Testis (tissue), 5 donors: Measurements from ENCODE around the gene MTCP1. TPM values are rescaled to one million over a fixed set of nuclear protein-coding genes. Genes with fewer than 3 reads are reported as not detected.

Source experiments
- DNase-seq: peaks from one replicate; pipeline ENCODE4 v3.0.0-alpha.2; 2019
- H3K27ac ChIP-seq, 2 donors: fragments of 200-600 bp; sonication (generic); one replicate each; pipeline ENCODE4 v1.5.1; 2019
- H3K27me3 ChIP-seq: fragments of 200-600 bp; sonication (generic); one replicate; pipeline ENCODE4 v1.5.1; 2019
- H3K36me3 ChIP-seq: fragments of 200-600 bp; sonication (generic); one replicate; pipeline ENCODE4 v1.5.1; 2017; ENCODE audit warnings: low read depth; ENCODE audit errors: missing control alignments
- H3K4me1 ChIP-seq: fragments of 200-600 bp; sonication (generic); one replicate; pipeline ENCODE4 v1.5.1; 2019
- H3K4me3 ChIP-seq, 2 donors: fragments of 200-600 bp; sonication (generic); one replicate each; pipeline ENCODE4 v1.5.1; 2017 to 2019
- H3K9me3 ChIP-seq: fragments of 200-600 bp; sonication (generic); one replicate; pipeline ENCODE4 v1.5.1; 2017
- POLR2A ChIP-seq: fragments of 450-650 bp; IDR thresholded peaks from one replicate; pipeline ENCODE4 v1.6.1; 2017; ENCODE audit warnings: antibody characterized with exemption, mild to moderate bottlenecking, moderate library complexity
- WGBS, 2 donors: methylation state at CpG; one replicate each; pipeline ENCODE4 v1.1.5; 2018; 5-methylcytosine and 5-hydroxymethylcytosine counted together
- intact Hi-C: fragments of 100-400 bp; cut with DNase I; formaldehyde crosslinking; loops from one replicate; pipeline ENCODE4 v1.15.1; 2023; ENCODE audit warnings: low total_unique reads
- long read RNA-seq, 2 donors: transcript quantifications; one replicate each; lab custom pipeline, GENCODE V29; 2026
- polyA plus RNA-seq: library from polyadenylated mRNA; stranded (reverse); fragments of 350-450 nt; fragmentation: Illumina TruSeq; extraction: RNeasy Lipid Tissue Mini Kit (QIAGEN cat#74804); gene quantifications from one replicate; pipeline ENCODE4 v1.2.3, GENCODE V29; 2014; ENCODE audit warnings: low read depth, low replicate concordance; ENCODE audit not compliant: insufficient read depth
- total RNA-seq, 2 donors: library from RNA; depleted of rRNA; stranded (reverse); fragments of >200 nt; gene quantifications; one replicate each; pipeline ENCODE4 v1.2.3, GENCODE V29; 2016
- TF ChIP-seq, protein P1 (sequence below), 3 experiments: fragments of 450-650 bp in 2 of 3; fragments of 200-600 bp in 1 of 3; sonication (generic) in 1 of 3; IDR thresholded peaks; one replicate each; pipeline ENCODE4 v1.5.1; 2016 to 2019; ENCODE audit warnings: antibody characterized with exemption in 3 of 3, mild to moderate bottlenecking in 2 of 3, moderate library complexity in 1 of 3

Gene MTCP1, protein sequence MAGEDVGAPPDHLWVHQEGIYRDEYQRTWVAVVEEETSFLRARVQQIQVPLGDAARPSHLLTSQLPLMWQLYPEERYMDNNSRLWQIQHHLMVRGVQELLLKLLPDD
- 10 to 100 TPM; 25.0 to 25.5 TPM for total RNA-seq
- polyA plus RNA-seq: 23.3 TPM
- long read RNA-seq, donor 1, partial matches to known transcripts: 7 of 9 reads
- long read RNA-seq, donor 1, other reads (novel, unspliced or antisense): 0 of 9 reads
- long read RNA-seq, donor 2, partial matches to known transcripts: 14 of 14 reads
- long read RNA-seq, donor 2, other reads (novel, unspliced or antisense): 0 of 14 reads

DNA sequence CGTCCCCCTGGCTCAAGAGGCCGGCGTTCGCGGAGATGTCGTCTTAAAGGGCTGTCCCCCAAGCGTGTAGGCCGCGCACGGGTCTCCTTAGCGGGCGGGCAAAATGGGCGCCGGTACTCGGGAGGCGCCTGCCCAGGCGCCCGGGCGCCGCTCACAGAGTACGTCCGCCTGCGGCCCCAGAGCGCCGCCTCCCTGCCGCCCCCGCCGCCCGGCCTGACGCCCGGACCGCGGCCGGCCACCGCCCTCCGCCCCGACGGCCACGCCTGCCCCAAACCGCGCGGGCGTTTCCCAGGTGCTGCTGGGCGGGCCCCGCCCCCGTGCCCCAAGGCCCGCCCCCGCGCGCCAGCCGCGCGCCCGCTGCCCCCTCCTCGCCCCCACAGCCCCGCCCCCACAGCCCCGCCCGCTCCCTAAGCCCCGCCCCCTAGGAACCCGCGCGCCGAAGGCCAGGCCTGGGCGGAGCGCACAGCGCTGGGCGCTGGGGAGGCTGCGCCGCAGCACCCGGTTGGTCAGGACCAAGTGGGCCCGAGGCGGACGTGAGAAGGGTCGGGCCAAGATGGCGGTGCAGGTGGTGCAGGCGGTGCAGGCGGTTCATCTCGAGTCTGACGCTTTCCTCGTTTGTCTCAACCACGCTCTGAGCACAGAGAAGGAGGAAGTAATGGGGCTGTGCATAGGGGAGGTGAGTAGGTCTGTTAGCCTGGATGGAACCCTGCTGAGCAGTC, at the start of gene MTCP1, which contains the start of the genes BRCC3 and CMC4:
Gene MTCP1 (minus strand): TSS at position 162 of the 719 bp plus-strand sequence. CDS start 5,126 bp downstream, outside the sequence.
Gene BRCC3 (plus strand): TSS at position 534 of the 719 bp plus-strand sequence. CDS start 20 bp downstream, at position 554.
Gene CMC4 (minus strand): TSS at position 162 of the 719 bp plus-strand sequence. CDS start 7,113 bp downstream, outside the sequence.
- peak within 1 kb of the TSS; percentile 58 to 70 for H3K4me3 ChIP-seq
- peak within 1 kb of the TSS; percentile 78 to 80 for H3K27ac ChIP-seq
- TF ChIP-seq, protein P1, sequence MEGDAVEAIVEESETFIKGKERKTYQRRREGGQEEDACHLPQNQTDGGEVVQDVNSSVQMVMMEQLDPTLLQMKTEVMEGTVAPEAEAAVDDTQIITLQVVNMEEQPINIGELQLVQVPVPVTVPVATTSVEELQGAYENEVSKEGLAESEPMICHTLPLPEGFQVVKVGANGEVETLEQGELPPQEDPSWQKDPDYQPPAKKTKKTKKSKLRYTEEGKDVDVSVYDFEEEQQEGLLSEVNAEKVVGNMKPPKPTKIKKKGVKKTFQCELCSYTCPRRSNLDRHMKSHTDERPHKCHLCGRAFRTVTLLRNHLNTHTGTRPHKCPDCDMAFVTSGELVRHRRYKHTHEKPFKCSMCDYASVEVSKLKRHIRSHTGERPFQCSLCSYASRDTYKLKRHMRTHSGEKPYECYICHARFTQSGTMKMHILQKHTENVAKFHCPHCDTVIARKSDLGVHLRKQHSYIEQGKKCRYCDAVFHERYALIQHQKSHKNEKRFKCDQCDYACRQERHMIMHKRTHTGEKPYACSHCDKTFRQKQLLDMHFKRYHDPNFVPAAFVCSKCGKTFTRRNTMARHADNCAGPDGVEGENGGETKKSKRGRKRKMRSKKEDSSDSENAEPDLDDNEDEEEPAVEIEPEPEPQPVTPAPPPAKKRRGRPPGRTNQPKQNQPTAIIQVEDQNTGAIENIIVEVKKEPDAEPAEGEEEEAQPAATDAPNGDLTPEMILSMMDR (IDR thresholded peaks at IDR 0.05): no peak
- TF ChIP-seq POLR2A: no peak
- peak; percentile 82 for DNase-seq
- H3K4me1 ChIP-seq: no peaks in the 10 kb centered on the region
- WGBS, 2 donors: 1 to 7% methylated on average over 5 to 19 of the region's 81 CpGs
- H3K27me3 ChIP-seq: no peaks in the 10 kb centered on the region
- no peaks in the 10 kb centered on the region for H3K36me3 ChIP-seq
- intact Hi-C loops: no loop called here
- no peaks in the 10 kb centered on the region for H3K9me3 ChIP-seq

DNA sequence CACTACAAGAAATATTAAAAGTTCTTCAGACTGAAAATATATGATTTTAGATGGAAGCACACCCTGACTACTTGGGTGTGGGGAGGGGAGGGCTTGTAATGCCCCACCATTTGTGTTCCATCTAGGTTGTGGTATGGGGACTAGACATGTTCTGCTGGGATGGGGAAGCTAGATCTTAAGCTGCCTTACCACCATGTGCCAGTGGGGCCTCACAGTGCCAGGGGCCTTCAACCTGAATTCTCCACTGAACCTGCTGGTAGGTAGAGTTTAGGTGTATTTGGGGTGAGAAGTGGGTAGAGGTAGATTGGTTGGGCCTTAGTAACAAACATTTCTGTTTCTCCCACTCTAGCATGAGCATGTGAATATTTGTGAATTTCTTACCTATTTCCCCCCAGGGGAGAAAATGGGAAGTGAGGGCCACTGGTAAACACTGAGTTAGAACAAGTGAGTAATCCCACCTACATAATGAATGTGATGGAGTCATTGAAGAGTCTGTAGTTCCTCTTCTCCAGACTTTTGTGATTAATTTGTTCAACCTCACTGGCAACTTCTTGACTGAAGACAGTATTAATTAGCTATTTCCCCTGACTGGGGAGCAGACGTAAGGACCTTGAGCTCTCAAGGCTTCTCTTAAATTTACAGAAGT, 44.4 kb upstream of the MTCP1 start:
- Histone ChIP-seq H3K27ac (no peak overlapping the region), H3K4me3 (no peak overlapping the region), H3K9me3 (no peaks in the 10 kb centered on the region), H3K4me1 (no peaks in the 10 kb centered on the region), H3K27me3 (no peaks in the 10 kb centered on the region), H3K36me3 (no peaks in the 10 kb centered on the region)
- DNase-seq: no peak
- 69 to 80% methylated on average over 1 of the region's 1 CpG for WGBS, 2 donors
- no peak for TF ChIP-seq POLR2A
- TF ChIP-seq, protein P1 (IDR thresholded peaks at IDR 0.05): no peak
- intact Hi-C loops: no loop called here

DNA sequence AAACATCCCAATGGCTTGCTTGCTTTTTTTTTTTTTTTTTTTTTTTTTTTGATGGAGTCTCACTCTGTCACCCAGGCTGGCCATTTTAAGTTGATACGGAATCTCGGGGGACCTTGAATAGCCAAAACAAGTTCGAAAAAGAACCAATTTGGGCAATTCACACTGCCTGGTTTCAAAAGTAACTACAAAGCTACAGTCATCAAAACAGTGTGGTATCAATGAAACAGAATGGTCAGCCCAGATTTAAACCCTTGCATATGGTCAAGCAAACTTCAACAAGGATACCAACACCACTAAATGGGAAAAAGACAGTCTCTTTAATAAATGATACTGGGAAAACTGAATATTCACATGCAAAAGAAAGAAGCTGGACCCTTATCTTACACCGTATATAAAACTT, 42.2 kb upstream of the MTCP1 start:
- H3K9me3 ChIP-seq: no peaks in the 10 kb centered on the region
- no peak for TF ChIP-seq POLR2A
- TF ChIP-seq, protein P1 (IDR thresholded peaks at IDR 0.05): no peak
- H3K4me1 ChIP-seq: no peaks in the 10 kb centered on the region
- H3K4me3 ChIP-seq: no peak overlapping the region
- intact Hi-C loops: no loop called here
- H3K27ac ChIP-seq: no peak overlapping the region
- H3K27me3 ChIP-seq: no peaks in the 10 kb centered on the region
- no peaks in the 10 kb centered on the region for H3K36me3 ChIP-seq
- WGBS, 2 donors: 92 to 94% methylated on average over 4 of the region's 4 CpGs
- no peak for DNase-seq

DNA sequence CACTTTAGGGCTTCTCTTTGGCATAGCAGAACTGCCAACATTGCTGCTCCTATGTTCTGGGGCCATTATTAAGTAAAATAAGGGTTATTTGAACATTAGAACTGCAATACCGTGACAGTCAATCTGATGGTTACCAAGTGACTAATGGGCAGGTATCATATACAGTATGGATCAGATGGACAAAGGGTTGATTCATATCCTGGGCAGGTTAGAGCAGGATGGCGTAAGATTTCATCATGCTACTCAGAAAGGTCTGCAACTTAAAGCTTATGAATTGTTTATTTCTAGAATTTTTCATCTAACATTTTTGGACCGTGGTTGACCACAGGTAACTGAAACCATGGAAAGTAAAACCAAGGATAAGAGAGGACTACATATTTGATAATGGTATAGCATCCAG, 41.2 kb upstream of the MTCP1 start:
- Histone ChIP-seq H3K36me3 (no peaks in the 10 kb centered on the region), H3K27me3 (no peaks in the 10 kb centered on the region), H3K27ac (no peak overlapping the region), H3K4me1 (no peaks in the 10 kb centered on the region), H3K9me3 (no peaks in the 10 kb centered on the region), H3K4me3 (no peak overlapping the region)
- TF ChIP-seq, protein P1 (IDR thresholded peaks at IDR 0.05): no peak
- intact Hi-C loops: no loop called here
- WGBS, 2 donors: 91 to 93% methylated on average over 3 of the region's 3 CpGs
- DNase-seq: no peak
